T1000 (cell line): Measurements from ENCODE around the gene C1QB.
A peak's percentile ranks its signal among the peaks of the same experiment; 100 is the strongest.

Experiments used
- DNase-seq: peaks from one replicate; lab custom pipeline; 2025; ENCODE audit warnings: mixed read lengths; lab: John Stamatoyannopoulos, UW

Gene C1QB

GRCh38 chr1:22652881-22653316 is at the start of gene C1QB:
TSS of gene C1QB (plus strand) at chr1:22653236. CDS start at chr1:22659463, 6,227 bp downstream.
- no peak for DNase-seq

- DNase-seq = no peak
Observed at GRCh38 chr1:22606161-22606560, 46.9 kb upstream of the C1QB start.

- DNase-seq = no peak
Observed at GRCh38 chr1:22607154-22607553, 45.9 kb upstream of the C1QB start.

GRCh38 chr1:22608361-22608760 is 44.7 kb upstream of the C1QB start:
- DNase-seq = no peak

GRCh38 chr1:22609291-22609690 is 43.7 kb upstream of the C1QB start:
- DNase-seq = no peak

GRCh38 chr1:22611530-22611947 is 41.5 kb upstream of the C1QB start:
- peak; percentile 9 for DNase-seq

GRCh38 chr1:22612671-22613571 is 40.1 kb upstream of the C1QB start:
- no peak for DNase-seq

- no peak for DNase-seq
Observed at GRCh38 chr1:22613572-22613918, 39.5 kb upstream of the C1QB start.

GRCh38 chr1:22613951-22614350 is 39.1 kb upstream of the C1QB start:
- DNase-seq = no peak

- no peak for DNase-seq
Observed at GRCh38 chr1:22615886-22616285, 37.1 kb upstream of the C1QB start.

GRCh38 chr1:22616571-22616970 is 36.5 kb upstream of the C1QB start:
- no peak for DNase-seq

GRCh38 chr1:22618056-22618455 is 35.0 kb upstream of the C1QB start:
- DNase-seq = no peak

- DNase-seq = no peak
Observed at GRCh38 chr1:22619252-22619651, 33.8 kb upstream of the C1QB start.

GRCh38 chr1:22619798-22620197 is 33.2 kb upstream of the C1QB start:
- DNase-seq = no peak

- no peak for DNase-seq
Observed at GRCh38 chr1:22621761-22622160, 31.3 kb upstream of the C1QB start.

GRCh38 chr1:22625262-22625925 is 27.6 kb upstream of the C1QB start:
- no peak for DNase-seq

- no peak for DNase-seq
Observed at GRCh38 chr1:22626237-22627157, 26.5 kb upstream of the C1QB start.

- no peak for DNase-seq
Observed at GRCh38 chr1:22627331-22627730, 25.7 kb upstream of the C1QB start.

GRCh38 chr1:22628698-22629444 is 24.2 kb upstream of the C1QB start:
- no peak for DNase-seq

GRCh38 chr1:22629886-22630285 is 23.1 kb upstream of the C1QB start:
- DNase-seq = no peak

GRCh38 chr1:22633697-22634463 is 19.2 kb upstream of the C1QB start:
- DNase-seq = no peak
